Measurements from ENCODE around the gene MAPKAPK2.
"Not testable (repeated sequence)": the region's sequence is repeated elsewhere in the genome, so short reads cannot be mapped to it uniquely, and the experiment has no call there.

MAPKAPK2 gene

GRCh38 chr1:206751891-206752290, 67.2 kb downstream of the MAPKAPK2 start:
- no peak for DNase-seq

GRCh38 chr1:206752481-206752880, 67.8 kb downstream of the MAPKAPK2 start:
- no peak for DNase-seq

GRCh38 chr1:206753141-206753540, 68.4 kb downstream of the MAPKAPK2 start:
- no peak for DNase-seq

DNA sequence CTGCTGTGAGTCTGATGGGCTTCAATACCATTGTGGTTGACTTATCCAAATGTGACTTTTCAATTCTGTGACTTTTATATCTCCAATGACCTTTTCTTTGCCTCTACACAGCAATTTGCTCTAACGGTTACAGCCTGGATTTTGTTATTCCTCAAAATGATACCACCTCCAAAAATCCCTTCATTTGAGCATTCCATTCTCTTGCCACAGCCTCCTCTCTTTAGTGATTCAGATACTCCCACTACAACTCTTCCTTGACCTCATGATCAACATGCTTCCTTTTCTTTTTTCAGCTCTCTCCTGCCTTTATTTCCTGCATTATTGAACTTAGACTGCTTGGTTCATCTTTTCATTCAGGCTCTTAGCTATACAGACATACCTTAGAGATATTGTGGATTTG, 69.3 kb downstream of the MAPKAPK2 start:
- DNase-seq, result no peak

DNA sequence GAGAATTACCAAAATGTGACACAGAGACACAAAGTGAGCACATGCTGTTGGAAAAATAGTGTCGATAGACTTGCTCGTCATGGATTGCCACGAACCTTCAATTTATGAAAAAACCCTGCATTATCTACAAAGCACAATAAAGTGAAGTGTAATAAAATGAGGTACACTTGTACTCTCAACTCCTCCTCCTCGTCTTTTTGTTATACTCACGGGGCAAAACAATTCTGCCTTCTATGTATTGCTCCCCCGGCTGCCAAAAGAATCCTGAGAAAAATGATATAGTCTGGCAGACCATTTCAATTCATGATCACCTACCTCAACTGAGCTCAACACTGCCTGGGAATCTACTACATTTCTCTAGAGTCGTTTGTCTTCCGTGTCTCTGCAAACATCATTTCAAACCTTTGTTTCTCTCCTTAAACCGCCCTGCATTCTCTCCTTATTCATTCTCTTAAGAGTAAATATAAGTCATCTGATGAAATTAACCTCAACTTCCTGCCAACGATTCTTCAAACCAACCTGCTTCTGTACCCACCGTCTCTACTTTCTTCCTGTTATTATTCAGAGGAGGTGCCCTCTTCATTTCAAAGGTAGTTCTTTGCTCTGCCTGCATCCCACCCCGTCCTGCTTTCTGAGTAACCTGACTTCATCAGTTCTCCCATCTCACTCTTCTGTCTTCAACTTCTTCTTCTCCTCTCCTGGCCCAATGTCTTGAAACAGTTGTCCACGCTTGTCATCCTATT, 73.0 kb downstream of the MAPKAPK2 start:
- DNase-seq, result no peak

GRCh38 chr1:206760590-206760989, 75.9 kb downstream of the MAPKAPK2 start:
- DNase-seq, result no peak

GRCh38 chr1:206761159-206761768, 76.6 kb downstream of the MAPKAPK2 start:
- no peak for DNase-seq

- DNase-seq, result not testable (repeated sequence)
Observed at GRCh38 chr1:206762741-206763364, 78.1 kb downstream of the MAPKAPK2 start.

DNA sequence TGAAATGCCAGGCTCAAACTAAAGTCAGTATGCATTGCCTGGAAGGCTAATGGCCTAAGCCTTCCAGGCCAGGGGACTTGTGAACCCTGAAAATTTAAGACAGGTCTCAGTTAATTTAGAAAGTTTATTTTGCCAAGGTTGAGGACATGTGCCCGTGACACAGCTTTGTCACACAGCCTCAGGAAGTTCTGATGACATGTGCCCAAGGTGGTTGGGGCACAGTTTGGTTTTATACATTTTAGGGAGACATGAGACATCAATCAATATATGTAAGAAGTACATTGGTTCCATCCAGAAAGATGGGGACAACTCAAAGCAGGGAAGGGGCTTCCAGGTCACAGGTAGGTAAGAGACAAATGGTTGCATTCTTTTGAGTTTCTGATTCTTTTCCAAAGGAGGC, 81.1 kb downstream of the MAPKAPK2 start:
- DNase-seq, result not testable (repeated sequence)

GRCh38 chr1:206766251-206766856, 81.6 kb downstream of the MAPKAPK2 start:
- peak; percentile 49 for DNase-seq

GRCh38 chr1:206768472-206769303, 84.0 kb downstream of the MAPKAPK2 start:
- no peak for DNase-seq

DNA sequence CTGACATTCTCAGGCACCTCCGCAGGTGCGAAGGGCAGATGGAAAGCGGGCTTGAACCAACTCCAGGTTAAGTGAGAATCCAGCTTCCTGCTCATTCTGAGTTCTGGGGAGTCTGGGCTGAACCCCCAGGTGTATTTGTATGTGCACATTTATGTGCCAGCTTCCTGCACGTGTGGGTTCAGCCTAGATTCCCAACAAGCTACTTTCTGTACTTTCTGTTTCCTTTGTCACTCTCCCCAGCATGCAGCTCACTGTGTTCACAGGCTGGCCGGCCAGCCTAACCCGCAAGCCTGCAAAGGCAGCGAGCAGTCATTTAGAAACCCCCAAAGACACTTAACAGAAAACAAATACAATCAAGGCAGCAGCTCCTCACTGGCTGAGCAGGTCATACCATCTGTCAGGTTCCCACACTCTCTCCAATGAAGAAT, 84.6 kb downstream of the MAPKAPK2 start:
- no peak for DNase-seq

GRCh38 chr1:206770531-206771337, 86.0 kb downstream of the MAPKAPK2 start, which contains the start of gene IL19:
TSS of gene IL19 (plus strand) at chr1:206770773. CDS start at chr1:206836663, 65,890 bp downstream.
- DNase-seq, result peak; percentile 64

- no peak for DNase-seq
Observed at GRCh38 chr1:206771338-206771692, 86.6 kb downstream of the MAPKAPK2 start.

DNA sequence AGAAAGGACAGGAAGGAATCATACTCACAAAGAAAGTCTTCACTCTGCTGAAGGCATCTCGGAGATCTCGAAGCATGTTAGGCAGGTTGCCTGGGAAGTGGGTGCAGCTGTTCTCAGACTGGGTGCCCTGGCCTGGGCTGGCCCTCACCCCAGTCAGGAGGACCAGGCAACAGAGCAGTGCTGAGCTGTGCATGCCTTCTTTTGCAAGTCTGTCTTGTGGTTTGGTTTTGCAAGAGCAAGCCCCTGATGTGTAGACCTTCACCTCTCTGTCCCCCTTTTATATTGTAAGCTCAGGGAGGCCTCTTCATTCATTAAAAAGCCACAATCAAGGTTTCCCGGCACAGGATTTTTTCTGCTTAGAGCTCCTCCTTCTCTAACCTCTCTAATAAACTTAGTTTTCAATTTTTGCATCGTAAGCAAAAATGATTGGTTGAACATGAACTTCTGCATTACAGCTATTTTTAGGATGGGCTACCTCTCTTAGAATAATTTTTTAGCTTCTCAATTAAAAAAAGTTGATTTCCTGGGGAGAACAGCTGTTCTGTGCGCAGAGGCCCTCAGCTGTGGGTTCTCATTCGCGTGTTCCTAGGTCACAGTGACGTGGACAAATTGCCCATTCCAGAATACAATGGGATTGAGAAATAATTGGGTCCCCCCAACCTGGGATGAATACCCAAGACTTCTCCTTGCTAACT, 87.7 kb downstream of the MAPKAPK2 start, which contains the start of gene IL10:
TSS of gene IL10 (minus strand) at position 252 of the 695 bp plus-strand sequence. CDS start at position 193, 59 bp downstream.
- no peak for DNase-seq

- no peak for DNase-seq
Observed at GRCh38 chr1:206774093-206774492, 89.4 kb downstream of the MAPKAPK2 start.

DNA sequence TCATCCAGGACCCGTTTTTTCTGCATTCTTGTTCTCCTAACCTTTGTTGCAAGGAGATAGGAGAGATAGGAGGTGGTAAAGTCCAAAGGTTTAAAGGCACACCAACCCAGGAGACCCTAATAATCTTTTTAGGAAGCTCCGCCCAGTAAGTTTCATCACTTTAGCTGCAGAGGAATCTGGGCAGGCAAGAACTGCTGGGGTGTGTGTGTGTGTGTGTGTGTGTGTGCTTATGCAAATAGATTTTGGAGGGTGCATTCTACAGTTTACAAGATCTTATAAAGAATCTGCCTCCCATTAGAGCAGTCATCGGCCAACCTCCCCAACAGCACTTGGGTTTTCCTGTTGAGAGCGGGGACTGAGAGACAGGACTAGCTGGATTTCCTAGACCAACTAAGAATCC, 91.5 kb downstream of the MAPKAPK2 start:
- no peak for DNase-seq

- DNase-seq, result no peak
Observed at GRCh38 chr1:206778031-206778430, 93.3 kb downstream of the MAPKAPK2 start.

- DNase-seq, result not testable (repeated sequence)
Observed at GRCh38 chr1:206778911-206779310, 94.2 kb downstream of the MAPKAPK2 start.

DNA sequence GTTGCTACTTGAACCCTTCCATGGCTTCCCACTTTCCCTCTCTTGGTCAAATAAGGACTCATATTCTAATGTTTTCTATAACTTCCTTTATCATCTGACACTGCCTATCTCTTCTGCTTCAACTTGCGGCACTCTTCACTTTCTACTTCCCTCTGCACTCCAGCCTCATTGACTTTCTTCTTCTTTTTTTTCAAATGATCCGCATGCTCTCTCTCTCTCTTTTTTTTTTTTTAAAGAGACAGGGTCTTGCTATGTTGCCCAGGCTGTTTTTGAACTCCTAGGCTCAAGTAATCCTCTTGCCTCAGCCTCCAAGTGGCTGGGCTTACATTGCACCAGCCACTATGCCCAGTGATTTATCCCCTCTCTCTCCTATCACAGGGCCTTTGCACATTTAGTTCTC, 94.9 kb downstream of the MAPKAPK2 start:
- no peak for DNase-seq

DNA sequence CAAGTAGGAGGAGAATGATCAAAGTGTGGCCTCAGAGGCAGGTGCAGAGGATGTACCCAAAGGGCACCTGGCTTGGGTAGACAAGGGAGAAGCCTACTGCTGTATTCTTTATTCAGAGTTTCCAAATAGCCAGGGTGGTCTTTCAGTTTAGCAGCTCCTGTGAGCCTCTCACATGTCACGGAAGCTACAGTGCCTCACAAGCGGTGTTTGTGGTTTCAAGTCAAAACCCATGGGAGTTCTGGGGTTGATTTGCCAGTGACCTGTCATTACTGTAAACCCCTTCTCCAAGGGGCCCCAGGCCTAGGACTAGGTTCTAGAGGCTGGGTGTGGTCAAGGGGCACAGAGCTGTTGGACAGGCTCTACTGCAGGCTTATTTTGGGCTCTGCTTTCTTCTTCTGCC, 97.7 kb downstream of the MAPKAPK2 start:
- DNase-seq, result no peak

All from GDM1 (cell line).